K562 (cell line): ENCODE measurements around the gene TMSB4X. TPM values are rescaled to one million over a fixed set of nuclear protein-coding genes. Genes with fewer than 3 reads are reported as not detected.

ENCODE experiments used
- ATAC-seq: fragments of 200-7000 bp; cut with Tn5 transposase; 3 replicates; pipeline ENCODE4 v1.9.1; 2020; ENCODE audit warnings: moderate library complexity
- BruUV-seq: library from RNA; stranded (reverse); fragments of 400-500 nt; replicated peaks from 2 replicates; lab custom pipeline; 2021; lab: Mats Ljungman, UMichigan
- CTCF ChIA-PET: fragments of 300-600 bp; formaldehyde crosslinking; extraction: SDS; loops from one replicate; lab custom pipeline; 2021; ENCODE audit warnings: low intra/inter-chr PET ratio; lab: Yijun Ruan, JAX
- POLR2A ChIA-PET: fragments of 300-600, 350-650 bp; sonication (Branson Sonifier 250); formaldehyde crosslinking; extraction: SDS; loops from one replicate; lab custom pipeline; 2021; ENCODE audit warnings: antibody characterized with exemption, inconsistent platforms; lab: Yijun Ruan, JAX
- DNase-seq, 4 experiments: peaks; one replicate each; pipeline versions ENCODE4 v3.0.0 to v3.0.0-alpha.2; 2011 to 2018; ENCODE audit warnings: low spot score in 3 of 4, mixed read lengths in 3 of 4; ENCODE audit errors: extremely low read depth in 1 of 4
- FAIRE-seq: peaks from 2 replicates; lab custom pipeline; 2011; peaks lifted over from hg19 to GRCh38; lab: Jason Lieb, UNC
- H2AFZ ChIP-seq: 2 replicates; pipeline ENCODE4 v1.6.0; 2011; ENCODE audit warnings: low read depth, low read length, control low read depth, inconsistent platforms
- H3K27ac ChIP-seq: fragments of 200-600 bp; 3 replicates; pipeline ENCODE4 v1.8.0; 2011; ENCODE audit warnings: low read depth, mild to moderate bottlenecking, control low read depth, inconsistent platforms, low read length, moderate library complexity, mixed read lengths; ENCODE audit errors: extremely low read depth
- H3K27me3 ChIP-seq, 2 experiments: fragments of 300-600 bp in 1 of 2; 2 replicates in 1 of 2; 3 replicates in 1 of 2; pipeline versions ENCODE4 v1.6.0 to v1.8.0; 2011; ENCODE audit warnings: inconsistent platforms in 2 of 2, low read length in 2 of 2, mild to moderate bottlenecking in 1 of 2, mixed read lengths in 1 of 2, moderate library complexity in 1 of 2; ENCODE audit not compliant: control insufficient read depth in 2 of 2, insufficient read depth in 2 of 2
- H3K36me3 ChIP-seq: fragments of 300-600 bp; 3 replicates; pipeline ENCODE4 v1.8.0; 2011; ENCODE audit warnings: mild to moderate bottlenecking, low read length, inconsistent platforms; ENCODE audit not compliant: control insufficient read depth, insufficient read depth
- H3K4me1 ChIP-seq, 2 experiments: fragments of 200-600 bp in 1 of 2; replicated peaks in 1 of 2; 2 replicates in 1 of 2; 3 replicates in 1 of 2; pipeline versions ENCODE4 v1.5.1 to v1.8.0; 2011; ENCODE audit warnings: inconsistent platforms in 2 of 2, low read length in 2 of 2, mild to moderate bottlenecking in 1 of 2, mixed read lengths in 1 of 2, moderate library complexity in 1 of 2; ENCODE audit not compliant: control insufficient read depth in 2 of 2, insufficient read depth in 2 of 2
- H3K4me2 ChIP-seq: 2 replicates; pipeline ENCODE4 v1.6.1; 2011; ENCODE audit warnings: low read length, control low read depth, inconsistent platforms, mixed read lengths; ENCODE audit not compliant: insufficient read depth
- H3K4me3 ChIP-seq: fragments of 200-600 bp; sonication (generic), shearing (Covaris generic); 2 replicates; pipeline ENCODE4 v1.5.1; 2016; ENCODE audit warnings: control low read depth, inconsistent platforms
- H3K79me2 ChIP-seq: fragments of 200-600 bp; 3 replicates; pipeline ENCODE4 v1.8.0; 2011; ENCODE audit warnings: low read length, inconsistent platforms; ENCODE audit not compliant: control insufficient read depth, insufficient read depth
- H3K9ac ChIP-seq, 2 experiments: 2 replicates each; pipeline versions ENCODE4 v1.6.0 to v1.6.1; 2011; ENCODE audit warnings: low read depth in 2 of 2, low read length in 2 of 2, control low read depth in 1 of 2, inconsistent platforms in 1 of 2, mild to moderate bottlenecking in 1 of 2, mixed read lengths in 1 of 2; ENCODE audit not compliant: insufficient read depth in 1 of 2
- H3K9me1 ChIP-seq: one replicate; pipeline ENCODE4 v1.6.0; 2011; ENCODE audit warnings: inconsistent platforms, mild to moderate bottlenecking, low read length, moderate library complexity; ENCODE audit not compliant: control insufficient read depth, insufficient read depth
- H3K9me3 ChIP-seq: replicated peaks from 2 replicates; pipeline ENCODE4 v1.5.1; 2011; ENCODE audit warnings: low read depth, low read length, inconsistent platforms; ENCODE audit not compliant: control insufficient read depth, insufficient read depth
- H4K20me1 ChIP-seq: replicated peaks from 2 replicates; pipeline ENCODE4 v1.6.1; 2011; ENCODE audit warnings: low read length, inconsistent platforms, mixed read lengths; ENCODE audit not compliant: control insufficient read depth, insufficient read depth
- DDX20 ChIP-seq: fragments of 450-650 bp; IDR thresholded peaks from 2 replicates; pipeline ENCODE4 v1.6.1; 2016; ENCODE audit warnings: missing genetic modification characterization, low read depth, mild to moderate bottlenecking, missing compliant biosample characterization, moderate library complexity
- EP400 ChIP-seq: fragments of 450-650 bp; IDR thresholded peaks from 2 replicates; pipeline ENCODE4 v1.6.1; 2017; ENCODE audit warnings: antibody characterized with exemption, mild to moderate bottlenecking, moderate library complexity
- ETS2 ChIP-seq: IDR thresholded peaks from 2 replicates; pipeline ENCODE4 v1.6.1; 2016; ENCODE audit warnings: borderline replicate concordance, missing genetic modification characterization, mild to moderate bottlenecking, moderate library complexity, missing compliant biosample characterization; ENCODE audit not compliant: poor library complexity, severe bottlenecking
- FOXJ3 ChIP-seq: sonication (generic); formaldehyde crosslinking; IDR thresholded peaks from 2 replicates; pipeline ENCODE4 v1.4.0; 2020; ENCODE audit warnings: mild to moderate bottlenecking, missing genetic modification reagents
- GTF2F1 ChIP-seq: IDR thresholded peaks from 2 replicates; pipeline ENCODE4 v1.6.1; 2011; ENCODE audit warnings: low read depth, low read length, improper control_type of control experiment
- HDAC6 ChIP-seq: IDR thresholded peaks from 2 replicates; pipeline ENCODE4 v1.6.1; 2012; ENCODE audit warnings: low read depth, mild to moderate bottlenecking, control low read depth, inconsistent platforms, low read length, moderate library complexity
- NUFIP1 ChIP-seq: fragments of 450-650 bp; IDR thresholded peaks from 2 replicates; pipeline ENCODE4 v1.6.1; 2018; ENCODE audit not compliant: partially characterized antibody
- XRCC3 ChIP-seq: fragments of 450-650 bp; IDR thresholded peaks from 2 replicates; pipeline ENCODE4 v1.6.1; 2017; ENCODE audit warnings: mild to moderate bottlenecking, moderate library complexity
- ZNF263 ChIP-seq: sonication (generic); formaldehyde crosslinking; IDR thresholded peaks from 2 replicates; pipeline ENCODE4 v1.8.0; 2022; ENCODE audit warnings: mild to moderate bottlenecking, missing genetic modification reagents, borderline replicate concordance
- WGBS: fragments of 100-300 bp; shearing (Covaris generic); methylation state at CpG from one replicate; pipeline ENCODE4 v1.1.6; 2016; ENCODE audit warnings: low coverage, mixed read lengths; ENCODE audit not compliant: insufficient coverage; ENCODE audit errors: missing lambda C conversion rate; 5-methylcytosine and 5-hydroxymethylcytosine counted together
- in situ Hi-C: fragments of 300-500 bp; cut with MboI; formaldehyde crosslinking; loops from 4 replicates; pipeline ENCODE4 v1.15.0; 2018; ENCODE audit warnings: inconsistent platforms, mixed read lengths
- intact Hi-C: fragments of 100-400 bp; cut with micrococcal nuclease; formaldehyde crosslinking; loops from 2 replicates; pipeline ENCODE4 v1.14.2; 2022
- polyA plus RNA-seq, 8 experiments: library from polyadenylated mRNA; depleted of rRNA in 4 of 8; stranded (reverse) in 5 of 8; unstranded in 3 of 8; fragments of >200 nt; fragmentation: Nextera tagmentation in 2 of 8; fragmentation: Illumina TruSeq in 1 of 8; extraction: Ambion mirVana in 2 of 8; extraction: Trizol in 1 of 8; gene quantifications; 2 replicates each; pipeline versions ENCODE4 v1.2.1 to v1.2.3, GENCODE V29; 2011 to 2014; ENCODE audit warnings: inconsistent platforms in 1 of 8, missing spikeins in 1 of 8
- total RNA-seq, 7 experiments: library from RNA; depleted of rRNA in 6 of 7; stranded (reverse); fragments of >200 nt in 6 of 7; fragmentation: Illumina TruSeq in 2 of 7; extraction: Trizol in 2 of 7; gene quantifications; 2 replicates each; pipeline versions ENCODE4 v1.2.1 to v1.2.3, GENCODE V29; 2011 to 2021; ENCODE audit warnings: low replicate concordance in 1 of 7
- TF ChIP-seq, protein P1 (sequence below): fragments of 200-800 bp; sonication (Bioruptor generic); IDR thresholded peaks from 2 replicates; pipeline ENCODE4 v1.6.1; 2017; ENCODE audit warnings: missing genetic modification characterization, missing compliant biosample characterization
- TF ChIP-seq, protein P2 (sequence below): fragments of 250-450 bp; sonication (Bioruptor Pico); IDR thresholded peaks from 2 replicates; pipeline ENCODE4 v1.8.0; 2022; ENCODE audit warnings: moderate library complexity, mild to moderate bottlenecking, inconsistent platforms
- TF ChIP-seq, protein P3 (sequence below): fragments of 250-450 bp; sonication (Bioruptor Pico); IDR thresholded peaks from 2 replicates; pipeline ENCODE4 v1.9.0; 2021; ENCODE audit warnings: mild to moderate bottlenecking, inconsistent platforms
- TF ChIP-seq, protein P4 (sequence below): fragments of 250-450 bp; sonication (Bioruptor Pico); IDR thresholded peaks from 2 replicates; pipeline ENCODE4 v1.4.0; 2020; ENCODE audit warnings: mild to moderate bottlenecking, moderate library complexity, borderline replicate concordance

Gene TMSB4X
- total and polyA plus RNA-seq, 9 of the 15 experiments (the other 6 are each of a cell fraction or from before 2014, with no cell fraction given), result 1,035 to 2,035 (median 1,529) TPM

DNA sequence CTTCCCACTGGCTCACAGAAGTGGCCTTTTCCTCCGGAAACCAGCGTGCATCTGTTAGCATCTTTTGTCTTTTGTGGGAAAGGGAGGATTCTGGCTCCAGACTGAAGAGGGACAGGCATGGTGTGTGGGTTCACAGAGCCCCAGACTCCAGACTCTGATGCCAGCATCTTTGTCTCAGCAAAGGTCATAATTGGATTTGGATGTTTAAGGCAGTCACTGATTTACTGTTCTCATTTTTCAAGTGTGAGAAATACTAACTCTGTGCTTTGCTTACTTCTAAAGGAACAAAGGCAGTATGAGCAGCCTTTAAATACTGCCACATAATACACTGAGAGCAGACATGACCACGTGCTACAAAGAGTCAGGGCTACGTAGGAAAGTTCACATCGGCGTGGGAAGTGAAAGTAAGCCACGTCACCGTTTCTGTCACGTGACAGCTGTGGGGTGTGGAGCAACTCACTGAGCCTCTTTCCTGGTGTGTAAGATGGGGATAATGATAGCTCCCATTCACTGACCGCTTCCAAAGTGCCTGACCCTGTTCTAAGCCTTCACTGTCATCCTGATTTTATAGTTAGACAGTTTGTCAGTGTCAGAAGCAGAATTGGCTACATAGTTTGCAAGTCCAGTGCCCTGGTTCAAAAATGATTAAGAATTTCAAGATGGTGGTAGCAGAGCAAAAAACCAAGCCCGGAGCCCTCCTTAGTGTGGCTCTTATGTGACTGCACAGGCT, 24.8 kb upstream of the TMSB4X start:
- DNase-seq (peak; percentile 62 to 89 (median 68)), FAIRE-seq (peak; percentile 93), ATAC-seq (peak; percentile 66)
- Histone ChIP-seq H3K79me2 (no peaks in the 10 kb centered on the region; the same call in 2 of the 3 replicates), H3K4me1 (peaks cover 10 to 58% of the 10 kb centered on the region in 2 experiments; a peak in 4 of 5 replicates), H3K9me1 (no peaks in the 10 kb centered on the region), H3K4me3 (no peak overlapping the region), H3K27me3 (no peaks in the 10 kb centered on the region), H3K27ac (peak overlapping the region; percentile 83), H2AFZ (peak overlapping the region; percentile 94), H3K36me3 (no peaks in the 10 kb centered on the region; the same call in 2 of the 3 replicates), H4K20me1 (no peaks in the 10 kb centered on the region), H3K4me2 (peak overlapping the region; percentile 76), H3K9ac (peak overlapping the region in 1 of 2 experiments; percentile 62; a peak in 2 of 4 replicates), H3K9me3 (no peaks in the 10 kb centered on the region)
- ChIA-PET CTCF (no interaction called here), POLR2A (interaction anchor here (0.7 to 2.6 kb wide), 5 partner anchors 25 to 353 kb away, joined by 3 to 18 read pairs (median 3); partner anchors contain the start of gene TMSB4X)
- intact Hi-C loops, result loop anchor here (2.0 to 10.0 kb wide), 2 partner anchors 153 to 695 kb away; no protein-coding TSS in a partner anchor
- no TSS peak for BruUV-seq
- 9% methylated on average over 10 of the region's 11 CpGs for WGBS
- in situ Hi-C loops, result loop anchor here (25.0 kb wide), 1 partner anchor 712 kb away; the partner anchor contains the start of gene TCEANC
- TF ChIP-seq ZNF263 (CRISPR knock-in tag) (no peak), HDAC6 (no peak), XRCC3 (no peak), ETS2 (tag) (no peak), DDX20 (no peak), GTF2F1 (no peak), FOXJ3 (CRISPR knock-in tag) (no peak), NUFIP1 (no peak), EP400 (peak; percentile 84)
- TF ChIP-seq, protein P1, sequence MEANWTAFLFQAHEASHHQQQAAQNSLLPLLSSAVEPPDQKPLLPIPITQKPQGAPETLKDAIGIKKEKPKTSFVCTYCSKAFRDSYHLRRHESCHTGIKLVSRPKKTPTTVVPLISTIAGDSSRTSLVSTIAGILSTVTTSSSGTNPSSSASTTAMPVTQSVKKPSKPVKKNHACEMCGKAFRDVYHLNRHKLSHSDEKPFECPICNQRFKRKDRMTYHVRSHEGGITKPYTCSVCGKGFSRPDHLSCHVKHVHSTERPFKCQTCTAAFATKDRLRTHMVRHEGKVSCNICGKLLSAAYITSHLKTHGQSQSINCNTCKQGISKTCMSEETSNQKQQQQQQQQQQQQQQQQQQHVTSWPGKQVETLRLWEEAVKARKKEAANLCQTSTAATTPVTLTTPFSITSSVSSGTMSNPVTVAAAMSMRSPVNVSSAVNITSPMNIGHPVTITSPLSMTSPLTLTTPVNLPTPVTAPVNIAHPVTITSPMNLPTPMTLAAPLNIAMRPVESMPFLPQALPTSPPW (CRISPR knock-in tag), result no peak
- TF ChIP-seq, protein P2, sequence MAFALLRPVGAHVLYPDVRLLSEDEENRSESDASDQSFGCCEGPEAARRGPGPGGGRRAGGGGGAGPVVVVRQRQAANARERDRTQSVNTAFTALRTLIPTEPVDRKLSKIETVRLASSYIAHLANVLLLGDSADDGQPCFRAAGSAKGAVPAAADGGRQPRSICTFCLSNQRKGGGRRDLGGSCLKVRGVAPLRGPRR, result no peak
- TF ChIP-seq, protein P3, sequence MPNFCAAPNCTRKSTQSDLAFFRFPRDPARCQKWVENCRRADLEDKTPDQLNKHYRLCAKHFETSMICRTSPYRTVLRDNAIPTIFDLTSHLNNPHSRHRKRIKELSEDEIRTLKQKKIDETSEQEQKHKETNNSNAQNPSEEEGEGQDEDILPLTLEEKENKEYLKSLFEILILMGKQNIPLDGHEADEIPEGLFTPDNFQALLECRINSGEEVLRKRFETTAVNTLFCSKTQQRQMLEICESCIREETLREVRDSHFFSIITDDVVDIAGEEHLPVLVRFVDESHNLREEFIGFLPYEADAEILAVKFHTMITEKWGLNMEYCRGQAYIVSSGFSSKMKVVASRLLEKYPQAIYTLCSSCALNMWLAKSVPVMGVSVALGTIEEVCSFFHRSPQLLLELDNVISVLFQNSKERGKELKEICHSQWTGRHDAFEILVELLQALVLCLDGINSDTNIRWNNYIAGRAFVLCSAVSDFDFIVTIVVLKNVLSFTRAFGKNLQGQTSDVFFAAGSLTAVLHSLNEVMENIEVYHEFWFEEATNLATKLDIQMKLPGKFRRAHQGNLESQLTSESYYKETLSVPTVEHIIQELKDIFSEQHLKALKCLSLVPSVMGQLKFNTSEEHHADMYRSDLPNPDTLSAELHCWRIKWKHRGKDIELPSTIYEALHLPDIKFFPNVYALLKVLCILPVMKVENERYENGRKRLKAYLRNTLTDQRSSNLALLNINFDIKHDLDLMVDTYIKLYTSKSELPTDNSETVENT, result no peak
- TF ChIP-seq, protein P4, sequence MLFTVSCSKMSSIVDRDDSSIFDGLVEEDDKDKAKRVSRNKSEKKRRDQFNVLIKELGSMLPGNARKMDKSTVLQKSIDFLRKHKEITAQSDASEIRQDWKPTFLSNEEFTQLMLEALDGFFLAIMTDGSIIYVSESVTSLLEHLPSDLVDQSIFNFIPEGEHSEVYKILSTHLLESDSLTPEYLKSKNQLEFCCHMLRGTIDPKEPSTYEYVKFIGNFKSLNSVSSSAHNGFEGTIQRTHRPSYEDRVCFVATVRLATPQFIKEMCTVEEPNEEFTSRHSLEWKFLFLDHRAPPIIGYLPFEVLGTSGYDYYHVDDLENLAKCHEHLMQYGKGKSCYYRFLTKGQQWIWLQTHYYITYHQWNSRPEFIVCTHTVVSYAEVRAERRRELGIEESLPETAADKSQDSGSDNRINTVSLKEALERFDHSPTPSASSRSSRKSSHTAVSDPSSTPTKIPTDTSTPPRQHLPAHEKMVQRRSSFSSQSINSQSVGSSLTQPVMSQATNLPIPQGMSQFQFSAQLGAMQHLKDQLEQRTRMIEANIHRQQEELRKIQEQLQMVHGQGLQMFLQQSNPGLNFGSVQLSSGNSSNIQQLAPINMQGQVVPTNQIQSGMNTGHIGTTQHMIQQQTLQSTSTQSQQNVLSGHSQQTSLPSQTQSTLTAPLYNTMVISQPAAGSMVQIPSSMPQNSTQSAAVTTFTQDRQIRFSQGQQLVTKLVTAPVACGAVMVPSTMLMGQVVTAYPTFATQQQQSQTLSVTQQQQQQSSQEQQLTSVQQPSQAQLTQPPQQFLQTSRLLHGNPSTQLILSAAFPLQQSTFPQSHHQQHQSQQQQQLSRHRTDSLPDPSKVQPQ (CRISPR knock-in tag), result no peak
